Effector memory CD4-positive, alpha-beta T cell (primary cell): Measurements from ENCODE around the gene DNAH17.

Experiments
- DNase-seq, 3 donors: peaks; one replicate each; pipeline ENCODE4 v3.0.0-alpha.2; 2020
- H3K27ac ChIP-seq: 2 replicates; pipeline ENCODE4 v1.7.0; 2013; ENCODE audit warnings: mild to moderate bottlenecking, low read length, moderate library complexity; ENCODE audit not compliant: insufficient read depth, poor library complexity, severe bottlenecking
- H3K27me3 ChIP-seq: replicated peaks from 2 replicates; pipeline ENCODE4 v1.7.0; 2013; ENCODE audit warnings: mild to moderate bottlenecking, low read length; ENCODE audit not compliant: insufficient read depth, control insufficient read depth, poor library complexity, severe bottlenecking
- H3K36me3 ChIP-seq: 2 replicates; pipeline ENCODE4 v1.7.0; 2013; ENCODE audit warnings: mild to moderate bottlenecking, low read length, moderate library complexity; ENCODE audit not compliant: control insufficient read depth, insufficient read depth
- H3K4me1 ChIP-seq: 2 replicates; pipeline ENCODE4 v1.7.0; 2013; ENCODE audit warnings: low read length, mild to moderate bottlenecking; ENCODE audit not compliant: control insufficient read depth, insufficient read depth, poor library complexity, severe bottlenecking
- H3K4me3 ChIP-seq: 2 replicates; pipeline ENCODE4 v1.7.0; 2013; ENCODE audit warnings: low read length, low read depth, mild to moderate bottlenecking; ENCODE audit not compliant: insufficient read depth, poor library complexity, severe bottlenecking
- H3K9me3 ChIP-seq: 2 replicates; pipeline ENCODE4 v1.7.0; 2013; ENCODE audit warnings: mild to moderate bottlenecking, low read length, moderate library complexity; ENCODE audit not compliant: control insufficient read depth

Gene DNAH17

DNA sequence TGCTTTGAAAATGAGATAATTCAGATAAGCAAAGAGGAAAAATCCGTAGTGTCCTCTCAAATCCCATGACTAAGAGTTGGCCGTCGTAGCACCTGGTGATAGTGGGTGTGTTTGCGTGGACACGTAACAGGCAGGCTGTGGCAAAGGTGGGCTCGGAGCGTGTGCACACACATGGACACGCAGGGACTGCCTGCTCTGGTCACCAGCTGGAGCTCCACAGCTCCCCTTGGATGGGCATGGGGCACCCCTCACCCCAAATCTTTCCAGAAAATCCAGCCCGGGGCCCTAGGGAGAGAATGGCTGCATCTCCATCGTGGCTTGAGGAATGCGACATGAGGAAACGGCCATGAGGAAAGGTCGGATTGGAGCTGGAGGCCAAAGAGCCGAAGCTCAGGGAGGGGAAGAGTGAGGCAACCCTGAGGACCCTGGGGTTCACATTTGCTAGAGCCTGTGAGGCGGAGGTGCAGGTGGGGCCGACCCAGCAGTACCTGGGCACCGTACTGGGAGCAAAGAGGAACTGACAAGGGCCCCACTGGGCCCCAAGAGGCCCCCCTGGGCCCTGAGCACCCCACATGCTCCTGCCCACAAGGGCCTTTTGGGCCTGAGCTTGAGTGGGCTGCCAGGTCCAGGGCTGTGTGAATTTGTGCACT lies 51.6 kb downstream of the DNAH17 start:
- H3K27ac ChIP-seq: no peak overlapping the region
- no peaks in the 10 kb centered on the region for H3K4me1 ChIP-seq
- no peaks in the 10 kb centered on the region for H3K27me3 ChIP-seq
- H3K9me3 ChIP-seq: no peaks in the 10 kb centered on the region
- no peak overlapping the region for H3K4me3 ChIP-seq
- no peak for DNase-seq
- H3K36me3 ChIP-seq: no peaks in the 10 kb centered on the region

GRCh38 chr17:78524870-78525510 lies 52.2 kb downstream of the DNAH17 start:
- no peak for DNase-seq
- Histone ChIP-seq H3K27ac (no peak overlapping the region), H3K9me3 (no peaks in the 10 kb centered on the region), H3K27me3 (no peaks in the 10 kb centered on the region), H3K36me3 (no peaks in the 10 kb centered on the region), H3K4me1 (no peaks in the 10 kb centered on the region), H3K4me3 (no peak overlapping the region)

GRCh38 chr17:78523934-78524655 lies 53.1 kb downstream of the DNAH17 start:
- Histone ChIP-seq H3K4me3 (no peak overlapping the region), H3K9me3 (no peaks in the 10 kb centered on the region), H3K27ac (no peak overlapping the region), H3K27me3 (no peaks in the 10 kb centered on the region), H3K36me3 (no peaks in the 10 kb centered on the region), H3K4me1 (no peaks in the 10 kb centered on the region)
- DNase-seq: no peak

GRCh38 chr17:78522031-78522809 lies 55.0 kb downstream of the DNAH17 start:
- H3K36me3 ChIP-seq: no peaks in the 10 kb centered on the region
- H3K9me3 ChIP-seq: no peaks in the 10 kb centered on the region
- H3K4me3 ChIP-seq: no peak overlapping the region
- DNase-seq: no peak
- no peak overlapping the region for H3K27ac ChIP-seq
- no peaks in the 10 kb centered on the region for H3K27me3 ChIP-seq
- no peaks in the 10 kb centered on the region for H3K4me1 ChIP-seq

DNA sequence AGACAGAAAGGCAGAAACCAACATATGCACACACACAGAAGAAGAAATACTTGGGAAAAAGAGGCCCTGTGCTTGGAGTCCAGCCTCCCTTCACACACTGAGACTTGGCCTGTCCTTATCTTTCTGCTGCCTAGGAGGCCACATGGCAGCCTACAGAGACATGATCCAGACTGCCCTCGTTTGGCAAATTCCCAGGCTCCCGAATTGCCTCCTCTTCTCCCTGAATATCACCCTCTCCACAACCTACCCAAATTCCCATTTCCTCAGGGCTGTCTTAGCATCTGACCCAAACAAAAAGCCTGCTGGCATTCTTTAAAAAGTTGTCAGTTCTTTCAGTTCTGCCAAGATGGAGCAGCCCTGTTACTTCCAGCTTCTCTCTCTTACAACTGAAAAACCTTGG lies 59.8 kb downstream of the DNAH17 start:
- Histone ChIP-seq H3K4me1 (no peaks in the 10 kb centered on the region), H3K36me3 (no peaks in the 10 kb centered on the region), H3K4me3 (no peak overlapping the region), H3K9me3 (no peaks in the 10 kb centered on the region), H3K27ac (no peak overlapping the region), H3K27me3 (no peaks in the 10 kb centered on the region)
- DNase-seq: no peak

GRCh38 chr17:78515480-78515879 lies 61.7 kb downstream of the DNAH17 start:
- H3K4me1 ChIP-seq: no peaks in the 10 kb centered on the region
- DNase-seq: no peak
- no peak overlapping the region for H3K4me3 ChIP-seq
- H3K27me3 ChIP-seq: no peaks in the 10 kb centered on the region
- H3K9me3 ChIP-seq: no peaks in the 10 kb centered on the region
- H3K36me3 ChIP-seq: no peaks in the 10 kb centered on the region
- H3K27ac ChIP-seq: no peak overlapping the region

DNA sequence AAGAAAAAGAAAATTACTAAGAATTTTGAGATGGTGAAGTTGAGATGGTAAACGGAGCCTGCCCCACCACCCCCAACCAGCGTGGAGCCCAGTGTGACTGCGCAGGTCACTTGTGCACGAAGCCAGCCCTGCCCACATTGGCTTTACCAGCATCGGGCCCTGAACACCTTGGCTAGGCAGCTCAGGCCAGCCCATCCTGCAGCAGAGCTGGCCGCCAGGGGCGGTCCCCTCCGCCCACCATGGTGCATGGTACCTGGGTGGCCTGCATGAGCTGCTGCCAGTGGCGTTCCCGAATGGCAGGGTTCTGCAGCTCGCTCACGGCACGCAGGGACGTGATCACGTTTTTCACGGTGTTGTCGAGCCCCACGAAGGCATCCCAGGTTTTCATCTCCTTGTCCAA lies 62.7 kb downstream of the DNAH17 start:
- no peak for DNase-seq
- Histone ChIP-seq H3K4me1 (no peaks in the 10 kb centered on the region), H3K9me3 (no peaks in the 10 kb centered on the region), H3K27ac (no peak overlapping the region), H3K4me3 (no peak overlapping the region), H3K27me3 (no peaks in the 10 kb centered on the region), H3K36me3 (no peaks in the 10 kb centered on the region)

DNA sequence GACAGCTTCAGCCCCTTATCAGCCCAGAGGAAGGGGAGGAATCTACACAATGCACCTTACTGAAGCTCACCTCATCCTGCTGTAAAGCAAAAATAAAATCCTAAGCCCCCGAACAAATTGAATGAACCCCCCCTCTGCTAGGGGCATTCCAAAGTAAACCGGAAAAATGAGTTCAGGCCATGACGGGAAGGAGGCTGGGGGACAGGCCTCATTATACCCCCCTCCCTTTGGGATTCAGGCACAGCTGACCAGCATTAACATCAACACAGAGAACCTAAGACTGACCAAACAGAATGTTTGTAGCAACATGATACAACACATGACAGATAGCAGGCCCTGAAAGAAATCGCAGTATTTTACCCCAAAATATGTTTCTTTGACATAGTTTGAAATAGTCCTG lies 64.2 kb downstream of the DNAH17 start:
- no peaks in the 10 kb centered on the region for H3K9me3 ChIP-seq
- no peaks in the 10 kb centered on the region for H3K36me3 ChIP-seq
- DNase-seq: no peak
- no peak overlapping the region for H3K4me3 ChIP-seq
- no peaks in the 10 kb centered on the region for H3K27me3 ChIP-seq
- no peaks in the 10 kb centered on the region for H3K4me1 ChIP-seq
- no peak overlapping the region for H3K27ac ChIP-seq

- no peaks in the 10 kb centered on the region for H3K4me1 ChIP-seq
- no peak for DNase-seq
- no peak overlapping the region for H3K4me3 ChIP-seq
- H3K27ac ChIP-seq: no peak overlapping the region
- no peaks in the 10 kb centered on the region for H3K36me3 ChIP-seq
- no peaks in the 10 kb centered on the region for H3K9me3 ChIP-seq
- H3K27me3 ChIP-seq: no peaks in the 10 kb centered on the region
These were observed 66.8 kb downstream of the DNAH17 start for GRCh38 chr17:78510141-78511075.
